CD4-positive, alpha-beta memory T cell (primary cell): ENCODE data around the gene OR2B2. TPM values are rescaled to one million over a fixed set of nuclear protein-coding genes. Genes with fewer than 3 reads are reported as not detected.

Experiments used
- CTCF ChIA-PET: fragments of 350-600 bp; sonication (Branson Sonifier 250); formaldehyde crosslinking; loops from one replicate; lab custom pipeline; 2021; ENCODE audit warnings: inconsistent platforms; ENCODE audit not compliant: partially characterized antibody; lab: Charles Lee
- POLR2A ChIA-PET: fragments of 350-600 bp; sonication (Branson Sonifier 250); formaldehyde crosslinking; loops from one replicate; lab custom pipeline; 2021; ENCODE audit not compliant: partially characterized antibody; lab: Charles Lee
- DNase-seq, 5 donors: peaks; one replicate each; pipeline versions ENCODE4 v3.0.0 to v3.0.0-alpha.2; 2020 to 2022; ENCODE audit warnings: mixed read lengths in 1 of 5
- H3K27ac ChIP-seq: one replicate; pipeline ENCODE4 v1.7.0; 2013; ENCODE audit warnings: low read depth, low read length
- H3K27me3 ChIP-seq: 2 replicates; pipeline ENCODE4 v1.7.0; 2013; ENCODE audit warnings: mild to moderate bottlenecking, low read length, moderate library complexity; ENCODE audit not compliant: insufficient read depth
- H3K36me3 ChIP-seq: 2 replicates; pipeline ENCODE4 v1.7.0; 2013; ENCODE audit warnings: mild to moderate bottlenecking, low read length, moderate library complexity; ENCODE audit not compliant: insufficient read depth
- H3K4me1 ChIP-seq: 2 replicates; pipeline ENCODE4 v1.7.0; 2013; ENCODE audit warnings: mild to moderate bottlenecking, low read length, moderate library complexity; ENCODE audit not compliant: insufficient read depth
- H3K4me3 ChIP-seq, 2 donors: one replicate each; pipeline ENCODE4 v1.7.0; 2013; ENCODE audit warnings: low read length in 2 of 2, mild to moderate bottlenecking in 1 of 2
- H3K9me3 ChIP-seq, 2 donors: one replicate each; pipeline ENCODE4 v1.7.0; 2013; ENCODE audit warnings: low read length in 2 of 2, control low read depth in 1 of 2; ENCODE audit not compliant: control insufficient read depth in 1 of 2
- H3K27ac Mint-ChIP-seq, 7 donors: one replicate each; pipeline ENCODE4 v1.8.0; 2020 to 2021; ENCODE audit warnings: mixed read lengths in 7 of 7, mild to moderate bottlenecking in 6 of 7, inconsistent platforms in 3 of 7, moderate library complexity in 3 of 7
- H3K27me3 Mint-ChIP-seq, 2 donors: one replicate each; pipeline ENCODE4 v1.8.0; 2020 to 2021; ENCODE audit warnings: mixed read lengths in 2 of 2
- H3K36me3 Mint-ChIP-seq, 2 donors: one replicate each; pipeline ENCODE4 v1.8.0; 2020 to 2021; ENCODE audit warnings: mixed read lengths in 2 of 2, inconsistent platforms in 1 of 2, mild to moderate bottlenecking in 1 of 2
- H3K4me1 Mint-ChIP-seq, 4 donors: one replicate each; pipeline ENCODE4 v1.8.0; 2020 to 2021; ENCODE audit warnings: mixed read lengths in 4 of 4, mild to moderate bottlenecking in 1 of 4
- H3K4me3 Mint-ChIP-seq, 8 donors: one replicate each; pipeline ENCODE4 v1.8.0; 2020 to 2021; ENCODE audit warnings: mixed read lengths in 8 of 8, mild to moderate bottlenecking in 7 of 8, moderate library complexity in 6 of 8, inconsistent platforms in 3 of 8
- H3K9me3 Mint-ChIP-seq, 8 donors: one replicate each; pipeline ENCODE4 v1.8.0; 2020 to 2021; ENCODE audit warnings: mixed read lengths in 8 of 8, mild to moderate bottlenecking in 5 of 8, inconsistent platforms in 3 of 8, moderate library complexity in 1 of 8
- intact Hi-C: fragments of 100-400 bp; cut with micrococcal nuclease; formaldehyde crosslinking; loops from one replicate; pipeline ENCODE4 v1.15.1; 2023
- polyA plus RNA-seq, 2 donors: library from polyadenylated mRNA; unstranded; fragments of 300-500 nt; fragmentation: Illumina TruSeq; gene quantifications; one replicate each; pipeline ENCODE4 v1.2.3, GENCODE V29; 2021
- total RNA-seq, 2 experiments: library from RNA; stranded (reverse); gene quantifications; one replicate each; pipeline ENCODE4 v1.2.3, GENCODE V29; 2021

OR2B2 gene
- total and polyA plus RNA-seq, 4 experiments from 2014 or later, result not detected

DNA sequence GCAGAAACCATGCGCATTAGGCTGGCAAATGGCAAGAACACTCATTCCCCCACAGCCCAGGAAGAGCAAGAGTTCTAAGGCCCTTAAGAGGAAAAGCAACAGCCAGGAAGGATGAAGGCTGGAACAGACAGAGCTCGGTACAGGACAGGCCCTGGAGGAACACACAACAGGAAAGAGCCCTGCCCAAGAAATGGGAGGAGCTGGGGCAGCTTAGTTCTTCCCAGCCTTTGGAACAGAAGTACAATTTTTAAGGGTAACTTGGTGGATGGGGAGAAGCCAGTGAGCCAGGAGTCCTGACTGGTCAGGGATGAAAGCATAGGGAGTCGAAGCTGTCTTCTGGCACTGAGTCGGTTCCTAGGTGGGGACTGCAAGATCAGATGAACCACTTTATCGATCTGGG is 32.4 kb downstream of the OR2B2 start:
- Mint-ChIP-seq H3K9me3 (no peaks in the 10 kb centered on the region), H3K4me3 (no peak overlapping the region), H3K27ac (peak overlapping the region in 1 of 7 donors; percentile 57), H3K27me3 (peaks cover 0 to 1% of the 10 kb centered on the region in 2 donors), H3K4me1 (peaks cover 0 to 3% (median 0%) of the 10 kb centered on the region in 4 donors), H3K36me3 (no peaks in the 10 kb centered on the region)
- POLR2A ChIA-PET, result interaction anchor here (1.2 to 5.7 kb wide), 2 partner anchors 10 to 13 kb away, joined by 3 to 26 read pairs; a partner anchor contains a TSS
- Histone ChIP-seq H3K9me3 (no peaks in the 10 kb centered on the region), H3K4me3 (no peak overlapping the region), H3K36me3 (no peaks in the 10 kb centered on the region), H3K27ac (no peak overlapping the region), H3K27me3 (no peaks in the 10 kb centered on the region), H3K4me1 (no peaks in the 10 kb centered on the region)
- CTCF ChIA-PET, result interaction anchor here (0.8 kb wide), 1 partner anchor 11 kb away, joined by 5 read pairs; a partner anchor contains a TSS
- no peak for DNase-seq
- intact Hi-C loops, result no loop called here

GRCh38 chr6:27874016-27874415 is 38.2 kb downstream of the OR2B2 start:
- Histone ChIP-seq H3K4me3 (peak overlapping the region; percentile 77 to 89), H3K36me3 (no peaks in the 10 kb centered on the region), H3K27me3 (no peaks in the 10 kb centered on the region), H3K9me3 (no peaks in the 10 kb centered on the region), H3K27ac (peak overlapping the region; percentile 86), H3K4me1 (peaks cover 23% of the 10 kb centered on the region)
- H3K27ac Mint-ChIP-seq, result peak overlapping the region; percentile 89 to 97 (median 94)
- ChIA-PET CTCF (interaction anchor here (1.1 to 11.5 kb wide), 12 partner anchors 9 to 697 kb away, joined by 3 to 226 read pairs (median 10); a partner anchor contains a TSS), POLR2A (interaction anchor here (0.6 to 12.7 kb wide), 33 partner anchors 10 to 1857 kb away, joined by 3 to 1261 read pairs (median 16); partner anchors contain the start of gene TRIM27)
- DNase-seq, result no peak
- peak overlapping the region; percentile 87 to 94 (median 90) for H3K4me3 Mint-ChIP-seq
- H3K27me3 Mint-ChIP-seq, result no peaks in the 10 kb centered on the region
- peaks cover 0 to 13% of the 10 kb centered on the region in 2 donors for H3K36me3 Mint-ChIP-seq
- intact Hi-C loops, result no loop called here
- H3K9me3 Mint-ChIP-seq, result peaks cover 0 to 11% (median 0%) of the 10 kb centered on the region in 8 donors
- peaks cover 18 to 37% (median 24%) of the 10 kb centered on the region in 4 donors for H3K4me1 Mint-ChIP-seq

DNA sequence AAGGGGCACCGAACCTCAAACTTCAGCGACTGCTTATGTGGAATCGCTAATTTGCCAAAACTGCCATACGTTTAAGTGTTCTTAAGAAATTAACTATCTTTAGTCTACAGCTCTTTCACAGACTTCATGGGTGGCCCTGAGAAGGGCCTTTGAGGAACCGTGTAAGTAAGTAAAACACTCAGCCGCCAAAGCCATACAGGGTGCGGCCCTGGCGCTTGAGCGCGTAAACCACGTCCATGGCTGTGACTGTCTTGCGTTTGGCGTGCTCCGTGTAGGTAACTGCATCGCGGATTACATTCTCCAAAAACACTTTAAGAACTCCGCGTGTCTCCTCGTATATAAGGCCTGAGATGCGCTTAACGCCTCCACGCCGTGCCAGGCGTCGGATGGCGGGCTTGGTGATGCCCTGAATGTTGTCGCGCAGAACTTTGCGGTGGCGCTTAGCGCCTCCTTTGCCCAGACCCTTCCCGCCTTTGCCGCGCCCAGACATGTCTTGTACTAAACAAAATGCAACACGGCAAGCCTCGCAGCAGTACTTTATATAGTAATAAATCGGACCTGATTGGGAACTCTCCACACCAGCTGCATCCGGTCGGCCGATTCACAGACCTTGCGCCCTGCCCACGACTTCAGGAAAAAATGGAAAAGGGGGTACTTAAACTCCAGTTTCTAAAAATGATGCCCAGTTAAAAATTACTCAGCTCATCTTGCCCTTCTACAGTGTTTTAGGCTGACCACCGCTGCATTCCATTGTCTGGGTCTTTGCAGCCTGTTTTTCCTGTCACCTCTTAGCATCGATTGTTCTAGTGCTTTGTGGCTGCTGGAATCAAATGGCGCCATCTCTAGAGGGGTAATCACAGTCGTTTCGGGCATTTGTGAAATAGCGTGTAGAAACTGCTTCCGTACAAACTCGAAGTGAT is 38.9 kb downstream of the OR2B2 start:
- Mint-ChIP-seq H3K27ac (peak overlapping the region; percentile 89 to 97 (median 94)), H3K9me3 (peaks cover 0 to 11% (median 0%) of the 10 kb centered on the region in 8 donors), H3K4me3 (peak overlapping the region; percentile 87 to 94 (median 90)), H3K4me1 (peaks cover 19 to 37% (median 26%) of the 10 kb centered on the region in 4 donors), H3K36me3 (peaks cover 0 to 13% of the 10 kb centered on the region in 2 donors), H3K27me3 (no peaks in the 10 kb centered on the region)
- peak; percentile 68 to 75 (median 73) for DNase-seq
- no peaks in the 10 kb centered on the region for H3K9me3 ChIP-seq
- POLR2A ChIA-PET, result interaction anchor here (0.8 to 12.7 kb wide), 53 partner anchors 9 to 1856 kb away, joined by 3 to 1261 read pairs (median 8); partner anchors contain the start of genes TRIM27 and ZKSCAN8
- H3K4me3 ChIP-seq, result peak overlapping the region; percentile 77 to 89
- H3K36me3 ChIP-seq, result no peaks in the 10 kb centered on the region
- peaks cover 23% of the 10 kb centered on the region for H3K4me1 ChIP-seq
- H3K27me3 ChIP-seq, result no peaks in the 10 kb centered on the region
- intact Hi-C loops, result loop anchor here (1.0 to 2.0 kb wide), 5 partner anchors 8 to 1852 kb away; a partner anchor contains a TSS
- CTCF ChIA-PET, result interaction anchor here (0.7 to 11.5 kb wide), 17 partner anchors 8 to 740 kb away, joined by 3 to 226 read pairs (median 9); a partner anchor contains a TSS
- H3K27ac ChIP-seq, result peak overlapping the region; percentile 86

GRCh38 chr6:27872642-27873020 is 39.6 kb downstream of the OR2B2 start:
- Histone ChIP-seq H3K27ac (peak overlapping the region; percentile 86), H3K4me1 (peaks cover 28% of the 10 kb centered on the region), H3K36me3 (no peaks in the 10 kb centered on the region), H3K9me3 (no peaks in the 10 kb centered on the region), H3K4me3 (peak overlapping the region; percentile 77 to 89), H3K27me3 (no peaks in the 10 kb centered on the region)
- peaks cover 0 to 13% of the 10 kb centered on the region in 2 donors for H3K36me3 Mint-ChIP-seq
- H3K4me1 Mint-ChIP-seq, result peaks cover 22 to 42% (median 31%) of the 10 kb centered on the region in 4 donors
- peak overlapping the region; percentile 87 to 94 (median 90) for H3K4me3 Mint-ChIP-seq
- H3K27me3 Mint-ChIP-seq, result no peaks in the 10 kb centered on the region
- peak overlapping the region; percentile 89 to 97 (median 94) for H3K27ac Mint-ChIP-seq
- no peak for DNase-seq
- H3K9me3 Mint-ChIP-seq, result peaks cover 0 to 11% (median 0%) of the 10 kb centered on the region in 8 donors
- intact Hi-C loops, result loop anchor here (1.0 to 2.0 kb wide), 10 partner anchors 7 to 1852 kb away; a partner anchor contains a TSS
- ChIA-PET CTCF (interaction anchor here (0.9 to 11.5 kb wide), 15 partner anchors 12 to 739 kb away, joined by 3 to 226 read pairs (median 6); a partner anchor contains a TSS), POLR2A (interaction anchor here (0.9 to 12.7 kb wide), 65 partner anchors 9 to 1856 kb away, joined by 3 to 1261 read pairs (median 7); partner anchors contain the start of genes HMGN4, TRIM27, ZKSCAN8 and ZNF184)

DNA sequence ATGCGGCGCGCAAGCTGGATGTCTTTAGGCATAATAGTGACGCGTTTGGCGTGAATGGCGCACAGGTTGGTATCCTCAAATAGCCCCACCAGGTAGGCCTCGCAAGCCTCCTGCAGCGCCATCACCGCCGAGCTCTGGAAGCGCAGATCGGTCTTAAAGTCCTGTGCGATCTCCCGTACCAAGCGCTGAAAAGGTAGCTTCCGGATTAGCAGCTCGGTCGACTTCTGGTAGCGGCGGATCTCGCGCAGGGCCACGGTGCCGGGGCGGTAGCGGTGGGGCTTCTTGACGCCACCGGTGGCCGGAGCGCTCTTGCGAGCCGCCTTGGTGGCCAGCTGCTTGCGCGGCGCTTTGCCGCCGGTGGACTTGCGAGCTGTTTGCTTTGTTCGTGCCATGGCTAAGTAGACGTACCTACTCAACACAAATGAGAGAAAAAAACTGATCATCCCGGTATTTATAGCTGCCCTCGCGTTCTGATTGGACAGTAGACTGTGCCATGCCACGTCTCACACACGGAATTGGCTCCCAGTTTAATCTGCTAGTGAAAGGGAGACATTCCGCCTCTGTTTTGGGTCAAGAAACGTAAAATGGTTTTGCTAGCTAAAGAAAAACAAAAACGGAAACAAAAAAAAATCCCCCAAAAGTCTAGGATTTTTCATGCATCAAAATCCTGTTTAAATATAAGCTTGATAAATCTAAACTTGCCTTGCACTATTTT is 40.1 kb downstream of the OR2B2 start:
- intact Hi-C loops, result loop anchor here (1.0 to 2.0 kb wide), 7 partner anchors 21 to 1851 kb away; a partner anchor contains a TSS
- H3K36me3 Mint-ChIP-seq, result peaks cover 0 to 13% of the 10 kb centered on the region in 2 donors
- peak overlapping the region; percentile 89 to 97 (median 94) for H3K27ac Mint-ChIP-seq
- H3K27me3 ChIP-seq, result no peaks in the 10 kb centered on the region
- DNase-seq, result peak; percentile 91 to 96 (median 94)
- H3K9me3 ChIP-seq, result no peaks in the 10 kb centered on the region
- peak overlapping the region; percentile 86 for H3K27ac ChIP-seq
- H3K27me3 Mint-ChIP-seq, result no peaks in the 10 kb centered on the region
- H3K4me3 Mint-ChIP-seq, result peak overlapping the region; percentile 87 to 94 (median 90)
- CTCF ChIA-PET, result interaction anchor here (0.9 to 11.5 kb wide), 18 partner anchors 11 to 1828 kb away, joined by 3 to 226 read pairs (median 6); a partner anchor contains a TSS
- H3K4me1 ChIP-seq, result peaks cover 33% of the 10 kb centered on the region
- peak overlapping the region; percentile 77 to 89 for H3K4me3 ChIP-seq
- H3K9me3 Mint-ChIP-seq, result peaks cover 0 to 11% (median 0%) of the 10 kb centered on the region in 8 donors
- H3K4me1 Mint-ChIP-seq, result peaks cover 24 to 48% (median 33%) of the 10 kb centered on the region in 4 donors
- POLR2A ChIA-PET, result interaction anchor here (0.9 to 12.7 kb wide), 68 partner anchors 8 to 1855 kb away, joined by 3 to 1261 read pairs (median 7); partner anchors contain the start of genes HMGN4, TRIM27, ZKSCAN8 and ZNF184
- no peaks in the 10 kb centered on the region for H3K36me3 ChIP-seq

GRCh38 chr6:27870291-27870870 is 41.8 kb downstream of the OR2B2 start:
- H3K4me3 ChIP-seq, result no peak overlapping the region
- H3K36me3 ChIP-seq, result no peaks in the 10 kb centered on the region
- intact Hi-C loops, result no loop called here
- H3K9me3 Mint-ChIP-seq, result peaks cover 0 to 11% (median 0%) of the 10 kb centered on the region in 8 donors
- H3K27me3 Mint-ChIP-seq, result no peaks in the 10 kb centered on the region
- ChIA-PET CTCF (interaction anchor here (2.8 to 11.5 kb wide), 7 partner anchors 19 to 98 kb away, joined by 12 to 226 read pairs (median 62); a partner anchor contains a TSS), POLR2A (interaction anchor here (1.0 to 12.7 kb wide), 14 partner anchors 16 to 1849 kb away, joined by 3 to 1261 read pairs (median 64); a partner anchor contains a TSS)
- no peak for DNase-seq
- no peaks in the 10 kb centered on the region for H3K9me3 ChIP-seq
- peak overlapping the region in 4 of 8 donors; percentile 20 to 94 (median 40) for H3K4me3 Mint-ChIP-seq
- peak overlapping the region; percentile 3 to 92 (median 49) for H3K27ac Mint-ChIP-seq
- peaks cover 0 to 18% of the 10 kb centered on the region in 2 donors for H3K36me3 Mint-ChIP-seq
- H3K27me3 ChIP-seq, result no peaks in the 10 kb centered on the region
- H3K27ac ChIP-seq, result no peak overlapping the region
- peaks cover 48% of the 10 kb centered on the region for H3K4me1 ChIP-seq
- peaks cover 31 to 65% (median 46%) of the 10 kb centered on the region in 4 donors for H3K4me1 Mint-ChIP-seq
